NCI-H1930 (cell line): ENCODE measurements around the gene SLC28A3.

ENCODE experiments used
- DNase-seq, 2 experiments: peaks; one replicate each; lab custom pipeline; 2025; lab: John Stamatoyannopoulos, UW

The SLC28A3 gene

DNA sequence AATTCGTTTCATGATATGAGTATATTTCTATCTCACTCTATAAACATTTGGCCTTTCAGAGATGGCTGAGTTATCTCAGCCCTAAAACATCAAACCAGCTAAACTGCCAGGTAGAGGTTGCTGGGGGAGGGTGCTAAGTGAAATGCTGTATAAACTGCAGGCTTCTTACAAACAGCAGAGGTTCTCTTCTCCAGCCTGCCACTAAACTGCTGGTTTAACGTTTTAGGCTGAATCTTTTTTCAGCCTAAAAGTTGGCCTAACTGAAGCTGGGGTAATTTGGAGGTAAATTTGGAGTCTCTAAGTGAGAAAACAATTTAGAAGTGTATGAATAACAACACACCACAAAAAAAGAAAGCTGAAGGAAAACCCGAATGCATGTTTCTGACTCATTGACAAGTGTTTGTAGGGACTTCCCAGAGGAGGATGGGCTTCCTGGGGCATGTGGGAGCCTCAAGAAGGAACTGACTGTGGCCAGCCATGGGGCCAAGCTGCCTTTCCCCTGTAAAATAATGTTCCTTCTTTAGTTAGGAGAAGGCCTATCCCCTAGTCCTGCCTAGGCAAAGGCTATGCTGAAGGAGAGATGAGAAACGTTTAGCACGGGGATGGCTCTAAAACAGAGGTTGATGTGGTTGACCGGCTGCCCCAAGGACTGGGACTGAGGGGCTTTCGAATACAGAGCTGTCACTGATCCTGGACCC lies 44.3 kb downstream of the SLC28A3 start:
- no peak for DNase-seq

DNA sequence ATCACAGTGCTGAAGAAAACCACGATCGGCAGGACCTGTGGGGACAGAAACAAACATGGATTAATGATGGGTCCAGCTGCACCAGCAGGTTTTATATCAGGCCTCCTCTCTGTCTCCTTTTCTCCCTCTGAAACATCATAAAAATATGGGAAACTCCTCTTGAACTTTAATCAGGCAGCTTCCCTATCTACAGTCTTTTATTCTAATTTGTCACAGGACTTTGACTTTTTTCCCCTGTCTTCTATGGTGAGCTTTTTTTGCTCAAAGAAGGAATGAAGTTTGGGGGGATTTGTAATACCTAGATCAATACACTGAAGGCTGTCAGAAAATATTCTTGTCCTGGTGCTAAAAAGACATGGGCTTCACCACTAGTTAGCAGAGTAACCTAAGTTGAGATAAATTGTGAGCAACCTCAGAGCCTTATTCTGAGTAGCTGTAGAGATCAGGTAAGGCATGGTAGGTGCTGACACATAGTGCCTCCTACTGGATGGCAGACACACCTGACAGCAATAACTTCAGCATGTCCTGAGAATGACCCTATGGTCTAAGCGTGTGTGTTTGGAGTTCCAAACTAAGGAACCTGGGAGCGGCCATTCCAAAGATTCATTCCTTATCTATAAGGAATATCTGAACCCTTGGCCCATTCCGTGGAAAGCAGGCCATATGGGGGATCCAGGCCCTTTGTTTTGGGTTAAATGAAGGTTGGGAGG lies 46.2 kb downstream of the SLC28A3 start:
- DNase-seq: no peak

DNA sequence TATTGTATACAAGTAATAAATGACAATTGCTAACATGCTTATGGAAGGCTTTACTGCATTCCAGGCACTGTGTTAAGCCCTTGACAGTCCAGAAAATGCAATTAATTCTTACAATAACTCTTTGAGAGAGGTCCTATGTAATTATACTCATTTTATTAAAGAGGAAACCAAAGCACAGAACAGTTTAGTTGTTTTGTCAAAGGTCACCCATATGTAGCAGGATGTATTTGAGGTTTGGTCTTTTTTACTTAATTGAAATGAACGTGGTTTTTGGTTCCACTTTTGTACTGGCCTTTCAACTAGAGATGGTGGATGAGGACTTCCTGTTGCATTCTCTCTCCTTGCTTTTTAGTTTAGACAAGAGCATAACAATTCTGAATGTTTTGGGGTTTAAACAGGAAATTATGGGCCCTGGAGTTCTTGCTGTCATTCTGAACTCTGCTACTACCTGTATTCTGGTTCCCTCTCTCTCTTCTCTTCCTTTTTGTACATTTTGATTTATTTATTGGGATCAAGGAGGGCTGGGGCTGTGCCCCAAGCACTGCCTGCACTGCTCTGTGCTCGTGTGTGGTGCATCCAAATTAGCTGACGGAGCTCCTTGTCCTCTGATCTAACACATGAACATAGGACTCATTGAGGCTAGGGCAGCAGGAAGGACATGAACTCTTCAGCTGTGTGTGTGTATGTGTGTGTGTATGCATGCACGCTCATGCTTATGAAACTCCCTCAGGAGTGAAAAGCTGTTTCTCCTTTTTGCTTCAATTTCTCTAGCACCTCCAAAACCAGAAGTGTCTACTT lies 47.4 kb downstream of the SLC28A3 start:
- no peak for DNase-seq

DNA sequence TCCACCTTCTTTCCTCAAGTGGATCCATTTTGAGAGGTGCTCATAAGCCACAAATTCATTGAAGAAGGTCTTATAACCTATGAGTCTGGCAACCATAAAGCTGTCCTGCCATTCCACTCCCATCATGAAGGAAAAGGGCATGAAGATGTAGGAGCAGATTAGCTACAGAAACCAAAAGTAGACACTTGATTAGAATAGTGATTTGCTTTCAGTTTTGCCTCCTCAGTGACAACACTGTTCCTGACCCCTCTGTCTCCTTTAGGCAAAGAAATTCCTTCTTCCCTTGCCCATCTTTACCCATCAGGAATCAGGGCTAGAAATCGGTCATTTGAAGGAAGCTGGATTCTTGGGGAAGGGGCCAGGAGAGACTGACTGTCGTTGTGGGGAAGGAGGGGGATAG lies 55.2 kb downstream of the SLC28A3 start:
- DNase-seq: no peak

DNA sequence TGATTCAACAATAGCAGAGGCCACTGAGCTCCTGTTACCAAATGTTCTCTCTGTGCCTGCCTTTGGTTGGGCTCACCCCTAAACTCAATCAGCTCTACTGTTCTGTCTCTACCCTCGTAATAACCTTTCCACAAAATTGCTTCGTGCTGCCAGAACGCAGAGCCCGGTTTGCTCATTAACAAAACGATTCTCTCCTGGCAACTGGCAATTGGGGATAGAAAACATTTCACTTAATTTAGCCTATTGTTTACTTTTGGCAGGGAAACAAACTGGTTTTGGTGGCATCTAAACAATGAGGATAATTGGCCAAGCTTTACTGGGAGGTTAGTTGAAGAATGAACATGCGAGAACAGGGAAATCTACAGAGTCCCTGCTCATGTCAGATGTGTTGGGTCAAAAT lies 56.6 kb downstream of the SLC28A3 start:
- DNase-seq: no peak

DNA sequence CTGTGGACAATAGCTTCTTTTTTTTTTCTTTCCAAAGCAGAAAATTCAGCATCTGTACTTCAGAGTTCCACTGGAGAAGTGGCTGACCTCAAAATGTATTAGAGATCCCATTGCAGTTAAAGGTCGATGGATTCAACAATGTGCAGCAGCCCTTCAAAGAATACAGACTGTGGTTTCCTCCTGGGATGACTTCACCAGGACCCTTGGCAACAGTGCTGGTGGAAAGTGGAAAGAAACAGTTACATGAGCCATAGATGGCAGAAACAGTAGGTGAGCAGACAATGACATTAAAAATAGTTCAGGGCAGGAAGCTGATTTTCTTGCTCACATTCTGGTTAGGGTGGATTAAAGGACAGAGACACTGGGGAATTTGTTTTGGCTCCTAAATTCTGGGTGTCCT lies 62.4 kb downstream of the SLC28A3 start:
- no peak for DNase-seq

DNA sequence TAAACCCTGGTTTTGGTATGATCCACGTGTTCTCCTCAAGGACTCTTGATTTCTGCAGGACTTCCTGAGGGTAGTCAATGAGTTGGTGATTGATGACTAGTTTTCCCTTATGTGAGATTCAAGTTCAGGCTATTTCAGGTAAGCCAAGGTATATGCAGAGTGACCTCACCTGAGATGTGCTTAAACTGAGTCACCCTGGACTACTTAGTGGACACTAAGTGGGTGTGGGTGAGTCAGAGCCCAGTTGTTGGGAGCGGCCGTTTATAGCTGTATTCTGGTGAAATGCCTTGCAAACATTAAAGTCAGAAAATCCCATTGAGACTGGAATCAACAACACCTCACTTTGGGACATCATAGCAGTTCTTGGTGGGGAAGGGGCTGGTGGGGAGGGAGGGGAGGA lies 62.9 kb downstream of the SLC28A3 start:
- no peak for DNase-seq

DNA sequence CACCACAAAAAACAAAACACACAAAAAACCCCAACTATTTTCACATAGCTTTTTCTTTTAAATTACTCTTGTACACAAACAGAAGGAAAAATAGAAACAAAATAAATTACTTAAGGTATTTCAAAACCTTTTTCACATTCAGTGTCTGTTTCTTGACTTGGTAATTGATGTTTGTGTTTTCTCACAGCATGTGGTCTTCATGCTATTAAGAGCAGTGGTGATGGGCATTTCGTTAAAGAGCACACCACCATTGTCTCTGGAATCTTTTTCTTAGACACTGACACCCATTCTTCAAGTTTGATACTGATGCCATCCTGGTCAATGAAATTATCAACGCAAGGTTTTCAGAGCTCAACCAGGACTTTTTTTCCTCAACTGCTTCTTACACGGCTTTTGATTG lies 63.8 kb downstream of the SLC28A3 start:
- DNase-seq: no peak

DNA sequence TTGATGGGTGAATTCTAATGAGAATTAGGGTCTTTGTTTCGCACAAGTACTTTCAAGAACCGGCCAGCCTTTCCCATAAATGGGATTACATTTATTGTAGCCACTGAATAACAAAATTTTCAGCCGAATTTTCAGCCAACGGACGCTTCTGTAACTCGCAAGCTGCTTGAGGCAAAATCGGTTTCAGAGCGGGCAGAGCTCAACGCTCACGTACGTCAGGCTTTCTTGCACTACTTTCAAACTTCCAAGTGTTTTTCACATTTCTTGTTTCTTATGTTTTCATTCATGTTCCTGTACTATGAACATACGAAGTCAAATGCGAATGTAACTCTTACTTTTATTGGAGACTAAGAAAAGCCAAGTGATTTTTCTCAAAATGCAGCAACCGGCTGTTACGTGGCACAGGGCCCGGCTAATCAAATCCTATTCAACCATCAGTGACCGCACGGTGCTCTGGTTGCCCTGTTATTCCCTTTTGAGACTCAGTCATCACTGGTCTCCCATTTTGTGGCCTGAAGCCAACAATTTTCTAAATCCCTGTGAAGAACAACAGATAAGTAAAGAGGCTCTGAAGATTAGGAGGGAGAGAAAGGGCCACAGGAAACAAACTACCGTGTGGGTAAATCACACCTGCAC lies 68.5 kb downstream of the SLC28A3 start:
- DNase-seq: no peak

DNA sequence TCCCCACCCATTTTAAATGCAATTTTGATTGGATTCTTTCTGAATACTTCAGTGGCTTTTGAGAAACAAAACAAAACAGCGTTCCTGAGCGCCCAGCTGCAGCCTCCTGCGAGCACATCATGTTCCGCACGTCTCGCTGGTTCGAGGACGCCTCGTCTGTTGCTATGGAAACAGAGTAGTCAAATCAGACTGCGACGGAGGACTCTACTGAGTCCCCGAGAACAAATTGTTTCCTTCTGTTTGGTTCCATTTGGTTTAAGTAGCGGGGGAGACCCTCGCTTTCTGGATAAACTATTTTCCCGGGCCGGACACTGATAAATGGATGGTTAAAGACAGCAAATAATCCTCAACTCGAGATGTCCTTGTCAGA lies 69.0 kb downstream of the SLC28A3 start:
- DNase-seq: no peak

DNA sequence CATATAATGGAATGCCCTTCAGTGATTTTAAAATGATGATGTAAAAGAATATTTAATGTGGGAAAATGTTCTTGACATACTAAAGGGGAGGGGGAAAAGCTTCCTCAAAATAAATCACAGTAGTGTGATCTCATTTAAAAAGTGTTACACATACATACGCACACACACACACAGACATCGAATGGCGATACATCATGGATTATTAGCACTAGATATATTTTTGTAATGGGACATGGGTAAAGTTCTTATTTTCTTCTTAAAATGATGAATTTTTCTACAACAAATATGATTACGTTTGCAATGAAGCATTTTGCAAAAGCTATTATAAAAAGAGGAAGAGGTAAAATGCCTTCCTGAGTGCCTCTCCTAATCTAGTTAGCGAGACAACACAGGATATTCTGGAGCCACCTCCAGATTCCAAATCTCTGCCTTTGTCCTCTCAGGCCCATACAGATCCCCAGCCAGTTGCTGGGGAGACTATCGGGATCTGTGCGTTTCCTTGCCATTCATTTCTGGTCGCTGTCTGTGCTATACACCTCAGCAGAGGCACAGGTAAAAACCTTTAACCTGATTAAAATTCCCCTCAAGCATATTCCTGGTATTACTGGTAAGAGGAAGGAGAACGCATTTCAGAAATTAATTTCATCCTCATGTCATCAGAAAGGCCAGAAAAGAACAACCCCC lies 69.6 kb downstream of the SLC28A3 start:
- no peak for DNase-seq

DNA sequence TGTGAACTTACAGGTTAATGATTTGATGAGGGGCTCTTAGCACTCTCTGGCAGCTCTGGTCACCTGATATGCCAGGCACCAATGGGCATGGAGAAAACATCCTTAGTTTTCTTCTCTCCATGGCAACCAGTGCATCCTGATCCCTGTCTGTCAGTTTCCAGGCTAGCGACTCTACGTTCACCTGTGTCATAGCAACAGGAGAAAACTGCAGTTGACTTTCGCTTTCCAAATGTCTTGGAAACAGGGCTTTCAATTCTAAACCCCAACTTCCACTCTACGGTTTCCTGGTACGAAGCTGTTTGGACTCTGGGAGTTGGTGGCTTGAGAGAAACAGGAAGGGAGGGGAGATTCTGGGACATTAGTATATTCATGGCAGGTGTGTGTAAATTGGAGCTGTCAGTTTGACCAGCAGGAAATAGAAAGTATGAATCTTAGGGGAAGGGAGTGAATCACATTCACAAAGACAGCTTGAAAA lies 74.4 kb downstream of the SLC28A3 start:
- peak in 1 of 2 experiments; percentile 12 for DNase-seq

DNA sequence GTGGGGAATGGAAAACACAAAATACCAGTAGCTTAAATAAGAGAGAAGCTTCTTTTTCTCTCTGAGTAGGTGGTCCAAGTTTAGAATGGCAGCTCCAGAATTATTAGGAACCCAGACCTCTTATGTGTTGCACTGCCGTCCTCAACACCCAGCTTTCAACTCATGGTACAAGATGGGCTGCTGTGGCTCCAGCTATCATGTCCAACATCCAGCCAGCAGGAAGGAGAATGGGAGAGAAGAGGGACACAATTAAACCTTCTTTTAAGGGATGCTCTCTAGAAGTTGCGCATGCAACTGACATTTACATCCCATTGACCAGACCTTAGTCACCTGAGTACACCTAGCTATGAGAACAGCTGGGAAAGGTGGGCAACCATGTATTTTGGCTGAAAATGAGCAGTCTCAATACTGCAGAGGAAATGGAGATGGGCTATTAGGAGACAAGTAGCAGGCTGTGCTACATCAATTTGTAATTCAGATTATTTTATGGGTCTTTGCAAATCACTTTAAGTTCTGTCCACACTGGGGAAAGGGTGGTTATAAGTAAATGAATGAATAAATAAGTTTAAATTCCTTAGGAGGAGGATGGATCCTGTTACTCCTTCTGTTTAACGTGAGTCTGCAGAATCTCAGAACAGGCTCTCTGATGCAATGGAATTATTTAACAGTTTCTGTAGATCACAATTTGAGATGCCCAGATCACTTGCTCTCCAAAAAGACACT lies 76.1 kb downstream of the SLC28A3 start:
- no peak for DNase-seq

DNA sequence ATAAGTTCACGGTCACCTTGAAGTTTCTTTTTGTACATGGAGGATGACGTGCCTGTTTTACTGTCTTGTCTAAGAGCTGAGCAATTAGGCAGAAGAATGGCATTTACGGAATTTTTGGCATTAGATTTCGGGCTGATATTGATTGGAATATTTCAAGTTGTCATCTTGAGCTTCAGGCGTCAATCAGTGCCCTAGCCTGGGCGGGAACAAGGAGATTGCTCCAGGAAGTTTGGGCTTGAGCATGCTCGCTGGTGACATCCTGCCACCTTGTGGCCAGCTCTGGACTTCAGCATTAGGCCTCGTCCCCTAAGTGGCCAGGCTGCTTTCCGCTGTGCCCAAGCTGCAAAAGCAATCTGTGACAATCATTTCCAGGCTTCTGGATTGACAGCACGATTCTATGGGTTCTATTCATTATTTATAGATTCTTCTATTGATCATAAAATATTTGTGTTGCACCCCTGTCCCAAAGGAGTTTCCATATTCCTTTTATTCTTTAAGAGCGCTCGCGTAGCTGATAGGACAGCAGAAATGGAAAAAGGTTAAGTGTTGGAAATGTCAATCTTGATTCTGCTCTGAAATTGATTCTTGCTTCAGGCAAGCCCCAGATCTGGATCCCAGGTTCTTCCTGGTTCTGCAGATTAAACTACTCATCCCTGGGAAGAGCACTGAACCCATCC lies 79.3 kb downstream of the SLC28A3 start:
- DNase-seq: peak; percentile 75 to 82

DNA sequence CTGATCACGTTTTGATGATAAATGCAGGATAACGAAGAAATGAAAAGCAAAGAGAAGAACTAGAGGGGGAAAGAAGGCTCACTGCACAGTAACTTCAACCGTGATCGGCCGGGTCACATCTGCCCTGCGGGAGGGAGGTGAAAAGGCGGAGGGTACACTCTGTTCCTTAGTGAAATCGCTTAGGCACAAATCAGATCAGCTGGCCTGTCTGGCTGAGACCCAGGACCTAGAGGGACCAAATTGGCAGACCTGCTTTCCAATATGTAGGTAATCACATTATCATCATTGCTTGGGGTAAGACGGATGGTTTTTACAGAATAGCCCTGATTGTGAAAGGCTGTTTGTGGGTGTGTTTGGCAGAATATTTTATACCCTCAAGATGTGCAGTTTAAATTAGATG lies 82.2 kb downstream of the SLC28A3 start:
- DNase-seq: no peak

DNA sequence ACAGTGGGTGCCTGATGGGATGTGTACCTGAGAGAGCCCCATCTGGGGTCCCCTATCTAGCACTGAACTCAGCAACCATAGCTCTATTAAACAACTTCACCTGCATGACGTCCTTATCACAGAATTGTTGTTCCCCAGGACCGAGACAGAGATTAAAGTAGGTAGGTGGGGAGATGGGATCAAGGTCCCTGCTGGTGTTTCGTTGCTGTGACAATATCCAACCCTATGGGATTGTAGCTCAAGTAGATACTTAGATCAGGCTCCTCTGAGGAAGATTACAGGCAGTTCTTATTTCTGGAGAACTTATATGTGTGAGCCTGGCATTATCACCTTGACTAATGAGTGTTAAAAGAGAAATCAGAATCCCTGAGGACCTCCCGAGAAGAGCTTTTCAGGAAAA lies 84.9 kb downstream of the SLC28A3 start:
- DNase-seq: no peak

DNA sequence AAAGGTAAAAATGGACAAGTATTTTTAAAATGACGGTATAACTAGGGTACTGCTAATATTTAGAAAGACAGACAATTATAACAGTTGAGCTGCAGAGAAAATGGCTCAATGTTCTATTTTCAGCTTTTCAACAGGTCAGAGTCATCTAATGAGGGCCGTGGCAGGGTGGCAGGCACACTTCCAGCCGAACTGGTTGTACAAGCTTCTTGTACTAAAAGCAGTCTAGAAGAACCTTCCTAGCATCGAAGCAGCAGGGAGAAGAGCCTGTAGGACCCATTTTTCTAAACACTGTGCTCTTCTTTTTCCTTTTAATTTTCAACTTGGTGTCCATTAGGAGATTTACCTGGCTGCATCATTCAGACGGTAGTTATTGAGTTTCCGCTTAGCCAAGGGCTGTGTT lies 85.6 kb downstream of the SLC28A3 start:
- DNase-seq: no peak

DNA sequence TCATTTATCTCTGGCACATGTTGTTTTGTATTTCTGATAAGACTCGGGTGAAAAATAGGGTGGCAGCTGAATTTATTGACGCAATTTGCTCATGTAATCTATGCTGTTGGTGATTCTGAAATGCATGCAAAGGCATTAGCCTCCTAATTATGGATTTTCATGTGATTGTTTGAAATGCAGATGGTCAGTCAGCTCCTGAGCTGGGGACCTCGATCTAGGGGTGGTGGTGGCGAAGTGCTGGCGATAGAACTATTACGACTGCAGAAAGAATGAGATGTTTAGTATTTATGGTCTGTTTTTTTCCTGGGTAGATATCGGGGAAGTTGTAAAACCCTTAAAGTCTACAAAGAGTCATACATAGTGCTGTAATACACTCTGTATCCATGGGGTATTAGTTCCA lies 88.6 kb downstream of the SLC28A3 start:
- no peak for DNase-seq

DNA sequence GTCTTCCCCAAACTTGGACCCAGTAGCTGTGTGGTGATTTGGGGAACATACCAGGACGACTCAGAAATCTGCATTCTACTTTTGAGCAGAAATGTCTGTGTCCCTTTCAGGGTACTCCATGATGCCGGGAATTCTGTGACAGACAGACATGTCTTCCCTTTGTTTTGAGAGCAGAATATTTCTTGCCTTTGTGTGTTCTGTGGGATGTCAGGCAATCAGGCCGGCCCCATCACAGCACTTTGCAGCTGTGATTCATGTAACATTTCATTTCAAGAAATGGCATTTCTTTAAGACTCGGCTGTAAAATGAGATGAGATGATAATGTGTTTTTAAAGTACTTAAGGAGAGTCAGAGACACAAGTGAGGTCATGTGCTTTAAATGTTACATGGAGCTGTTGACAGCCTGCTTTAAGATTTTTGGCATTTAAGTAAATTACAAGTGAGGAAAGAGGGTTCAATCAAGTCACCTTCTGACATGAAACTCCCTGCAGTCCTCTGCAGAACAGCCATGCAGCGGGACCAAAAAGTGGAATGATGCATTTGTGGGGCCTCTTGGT lies 98.7 kb downstream of the SLC28A3 start:
- no peak for DNase-seq

DNA sequence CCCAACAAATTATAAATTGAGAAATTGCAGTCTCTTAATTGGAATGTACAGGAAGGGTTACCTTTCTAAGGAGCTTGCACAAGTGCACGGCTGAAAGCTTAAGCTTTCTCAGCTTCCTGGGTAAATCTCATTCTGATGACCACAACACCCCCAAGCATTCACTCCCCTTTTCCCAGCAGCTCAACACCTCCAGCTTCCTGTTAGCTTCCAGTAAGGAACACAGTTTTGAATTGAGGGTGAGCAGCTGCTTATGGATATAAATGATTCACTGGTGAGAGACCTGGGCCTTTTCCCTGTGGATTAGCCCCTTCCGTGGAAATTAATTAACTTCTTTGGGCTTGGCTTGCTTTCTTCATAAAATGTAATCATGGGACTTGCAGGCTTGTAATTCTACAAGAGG lies 101.2 kb downstream of the SLC28A3 start:
- no peak for DNase-seq
